DOHH2 (cell line): ENCODE results near the gene CYP26A1.

Experiments used
- H3F3A ChIP-seq: fragments of 200-600 bp; sonication (generic), shearing (Covaris generic); 2 replicates; pipeline ENCODE4 v1.6.0; 2016; ENCODE audit warnings: antibody characterized with exemption, mild to moderate bottlenecking; ENCODE audit not compliant: control insufficient read depth, insufficient read depth
- H3K27ac ChIP-seq: fragments of 200-600 bp; sonication (generic); 2 replicates; pipeline ENCODE4 v1.5.1; 2014; ENCODE audit warnings: low read depth, mild to moderate bottlenecking, low read length, moderate library complexity
- H3K27me3 ChIP-seq: fragments of 200-600 bp; sonication (generic); 2 replicates; pipeline ENCODE4 v1.6.1; 2014; ENCODE audit warnings: mild to moderate bottlenecking, low read length, mixed read lengths; ENCODE audit not compliant: control insufficient read depth
- H3K36me3 ChIP-seq: fragments of 200-600 bp; sonication (generic); 2 replicates; pipeline ENCODE4 v1.6.1; 2014; ENCODE audit warnings: mild to moderate bottlenecking, low read length, moderate library complexity, mixed read lengths; ENCODE audit not compliant: control insufficient read depth
- H3K4me1 ChIP-seq: fragments of 200-600 bp; sonication (generic); 2 replicates; pipeline ENCODE4 v1.6.1; 2014; ENCODE audit warnings: mild to moderate bottlenecking, low read length, mixed read lengths; ENCODE audit not compliant: control insufficient read depth
- H3K4me2 ChIP-seq: fragments of 200-600 bp; sonication (generic); 2 replicates; pipeline ENCODE4 v1.6.0; 2014; ENCODE audit warnings: mild to moderate bottlenecking, low read length, moderate library complexity
- H3K4me3 ChIP-seq: fragments of 200-600 bp; sonication (generic); 2 replicates; pipeline ENCODE4 v1.5.1; 2014; ENCODE audit warnings: mild to moderate bottlenecking, low read length, mixed read lengths
- H3K79me2 ChIP-seq: fragments of 200-600 bp; sonication (generic); 2 replicates; pipeline ENCODE4 v1.6.1; 2014; ENCODE audit warnings: mild to moderate bottlenecking, low read length, mixed read lengths; ENCODE audit not compliant: control insufficient read depth
- H3K9me2 ChIP-seq: fragments of 200-600 bp; sonication (generic); replicated peaks from 2 replicates; pipeline ENCODE4 v1.6.1; 2014; ENCODE audit warnings: mild to moderate bottlenecking, low read length, mixed read lengths; ENCODE audit not compliant: control insufficient read depth
- H3K9me3 ChIP-seq: fragments of 200-600 bp; sonication (generic); 2 replicates; pipeline ENCODE4 v1.6.1; 2014; ENCODE audit warnings: antibody characterized with exemption, low read length, mixed read lengths; ENCODE audit not compliant: control insufficient read depth, insufficient read depth
- H4K20me1 ChIP-seq: fragments of 200-600 bp; sonication (generic); 2 replicates; pipeline ENCODE4 v1.6.0; 2014; ENCODE audit warnings: low read depth, mild to moderate bottlenecking, antibody characterized with exemption, low read length, moderate library complexity; ENCODE audit not compliant: control insufficient read depth, insufficient read depth
- EZH2phosphoT487 ChIP-seq: fragments of 200-600 bp; sonication (generic); IDR thresholded peaks from 2 replicates; pipeline ENCODE4 v1.6.1; 2017; ENCODE audit warnings: borderline replicate concordance, mild to moderate bottlenecking, antibody characterized with exemption, low read length, moderate library complexity, mixed read lengths
- TF ChIP-seq, protein P1 (sequence below): fragments of 200-600 bp; sonication (generic); IDR thresholded peaks from one replicate; pipeline ENCODE4 v1.5.1; 2014; ENCODE audit warnings: antibody characterized with exemption, mild to moderate bottlenecking, low read depth, low read length; ENCODE audit not compliant: poor library complexity, severe bottlenecking

CYP26A1 gene

GRCh38 chr10:93126483-93127052 lies 52.9 kb downstream of the CYP26A1 start:
- Histone ChIP-seq H3K9me2 (no peaks in the 10 kb centered on the region), H3K4me1 (peaks cover 39% of the 10 kb centered on the region), H3F3A (peaks cover 11% of the 10 kb centered on the region), H3K4me3 (no peak overlapping the region), H3K79me2 (no peaks in the 10 kb centered on the region), H3K27ac (no peak overlapping the region), H3K27me3 (no peaks in the 10 kb centered on the region), H3K4me2 (no peak overlapping the region), H4K20me1 (no peaks in the 10 kb centered on the region), H3K36me3 (no peaks in the 10 kb centered on the region), H3K9me3 (peaks cover 20% of the 10 kb centered on the region)
- no peak for TF ChIP-seq EZH2phosphoT487
- TF ChIP-seq, protein P1, sequence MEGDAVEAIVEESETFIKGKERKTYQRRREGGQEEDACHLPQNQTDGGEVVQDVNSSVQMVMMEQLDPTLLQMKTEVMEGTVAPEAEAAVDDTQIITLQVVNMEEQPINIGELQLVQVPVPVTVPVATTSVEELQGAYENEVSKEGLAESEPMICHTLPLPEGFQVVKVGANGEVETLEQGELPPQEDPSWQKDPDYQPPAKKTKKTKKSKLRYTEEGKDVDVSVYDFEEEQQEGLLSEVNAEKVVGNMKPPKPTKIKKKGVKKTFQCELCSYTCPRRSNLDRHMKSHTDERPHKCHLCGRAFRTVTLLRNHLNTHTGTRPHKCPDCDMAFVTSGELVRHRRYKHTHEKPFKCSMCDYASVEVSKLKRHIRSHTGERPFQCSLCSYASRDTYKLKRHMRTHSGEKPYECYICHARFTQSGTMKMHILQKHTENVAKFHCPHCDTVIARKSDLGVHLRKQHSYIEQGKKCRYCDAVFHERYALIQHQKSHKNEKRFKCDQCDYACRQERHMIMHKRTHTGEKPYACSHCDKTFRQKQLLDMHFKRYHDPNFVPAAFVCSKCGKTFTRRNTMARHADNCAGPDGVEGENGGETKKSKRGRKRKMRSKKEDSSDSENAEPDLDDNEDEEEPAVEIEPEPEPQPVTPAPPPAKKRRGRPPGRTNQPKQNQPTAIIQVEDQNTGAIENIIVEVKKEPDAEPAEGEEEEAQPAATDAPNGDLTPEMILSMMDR: peak; percentile 82
